ENCODE data around the gene SLC35C1.

GRCh38 chr11:45756384-45757010, 48.5 kb upstream of the SLC35C1 start:
- TF ChIP-seq CTCF (conservative IDR thresholded peaks at IDR 0.05; ENCODE audit: low read length) (no peak), EZH2phosphoT487 (IDR thresholded peaks at IDR 0.05; ENCODE audit: borderline replicate concordance) (no peak)

All from Loucy (cell line).